Neural cell (in vitro differentiated cells): ENCODE results near the gene HIBADH. TPM values are rescaled to one million over a fixed set of nuclear protein-coding genes. Genes with fewer than 3 reads are reported as not detected.

ENCODE experiments used
- H2AFZ ChIP-seq: fragments of 200-600, 300-800 bp; sonication (generic), shearing (Covaris generic); 2 replicates; pipeline ENCODE4 v1.6.0; 2014; ENCODE audit warnings: low read depth, mild to moderate bottlenecking, antibody characterized with exemption, low read length, moderate library complexity
- H3F3A ChIP-seq: fragments of 200-600 bp; shearing (Covaris generic); 2 replicates; pipeline ENCODE4 v1.6.1; 2016; ENCODE audit warnings: mild to moderate bottlenecking, moderate library complexity, mixed read lengths, antibody characterized with exemption, low read length; ENCODE audit not compliant: insufficient read depth, poor library complexity, severe bottlenecking
- H3K27ac ChIP-seq: fragments of 200-600, 300-800 bp; sonication (generic), shearing (Covaris generic); 2 replicates; pipeline ENCODE4 v1.5.1; 2014; ENCODE audit warnings: mild to moderate bottlenecking, low read length, moderate library complexity
- H3K27me3 ChIP-seq: fragments of 300-800, 200-600 bp; sonication (generic), shearing (Covaris generic); 2 replicates; pipeline ENCODE4 v1.6.0; 2014; ENCODE audit warnings: mild to moderate bottlenecking, low read depth, low read length, moderate library complexity; ENCODE audit not compliant: insufficient read depth
- H3K36me3 ChIP-seq: fragments of 300-800, 200-600 bp; sonication (generic), shearing (Covaris generic); 2 replicates; pipeline ENCODE4 v1.5.1; 2014; ENCODE audit warnings: mild to moderate bottlenecking, antibody characterized with exemption, low read length, moderate library complexity; ENCODE audit not compliant: insufficient read depth
- H3K4me2 ChIP-seq: fragments of 300-800, 200-600 bp; sonication (generic), shearing (Covaris generic); 2 replicates; pipeline ENCODE4 v1.6.0; 2014; ENCODE audit warnings: mild to moderate bottlenecking, low read length
- H3K4me3 ChIP-seq: fragments of 300-800, 200-600 bp; sonication (generic), shearing (Covaris generic); 2 replicates; pipeline ENCODE4 v1.5.1; 2014; ENCODE audit warnings: mild to moderate bottlenecking, low read length, moderate library complexity
- H3K79me2 ChIP-seq: fragments of 200-600 bp; shearing (Covaris generic); replicated peaks from 2 replicates; pipeline ENCODE4 v1.6.0; 2014; ENCODE audit warnings: mild to moderate bottlenecking, low read length, moderate library complexity; ENCODE audit not compliant: insufficient read depth
- H3K9ac ChIP-seq: fragments of 300-800, 200-600 bp; sonication (generic), shearing (Covaris generic); 2 replicates; pipeline ENCODE4 v1.6.1; 2016; ENCODE audit warnings: mild to moderate bottlenecking, low read length, mixed read lengths
- H3K9me2 ChIP-seq: fragments of 200-600 bp; shearing (Covaris generic); 2 replicates; pipeline ENCODE4 v1.6.1; 2016; ENCODE audit warnings: mild to moderate bottlenecking, low read length, mixed read lengths; ENCODE audit not compliant: insufficient read depth
- H3K9me3 ChIP-seq: fragments of 200-600, 300-800 bp; sonication (generic), shearing (Covaris generic); 2 replicates; pipeline ENCODE4 v1.6.1; 2016; ENCODE audit warnings: mild to moderate bottlenecking, mixed run types, low read length, moderate library complexity, mixed read lengths
- H4K20me1 ChIP-seq: fragments of 200-600 bp; shearing (Covaris generic); 2 replicates; pipeline ENCODE4 v1.6.1; 2016; ENCODE audit warnings: mild to moderate bottlenecking, mixed run types; ENCODE audit not compliant: insufficient read depth
- EP300 ChIP-seq: fragments of 450-650 bp; conservative IDR thresholded peaks from 2 replicates; pipeline ENCODE4 v1.6.1; 2014; ENCODE audit warnings: antibody characterized with exemption, mild to moderate bottlenecking, moderate library complexity; ENCODE audit not compliant: poor library complexity, severe bottlenecking
- EZH2 ChIP-seq: fragments of 200-600, 300-800 bp; shearing (Covaris generic), sonication (generic); IDR thresholded peaks from 2 replicates; pipeline ENCODE4 v1.6.1; 2014; ENCODE audit warnings: antibody characterized with exemption, low read length, borderline replicate concordance, mild to moderate bottlenecking; ENCODE audit not compliant: insufficient read depth, poor library complexity, severe bottlenecking
- MXI1 ChIP-seq: fragments of 450-650 bp; conservative IDR thresholded peaks from 2 replicates; pipeline ENCODE4 v1.6.1; 2014; ENCODE audit warnings: antibody characterized with exemption, mild to moderate bottlenecking; ENCODE audit not compliant: poor library complexity, severe bottlenecking
- POLR2AphosphoS5 ChIP-seq: IDR thresholded peaks from 2 replicates; pipeline ENCODE4 v1.6.1; 2012
- RAD21 ChIP-seq: fragments of 450-650 bp; conservative IDR thresholded peaks from 2 replicates; pipeline ENCODE4 v1.6.1; 2014; ENCODE audit warnings: antibody characterized with exemption, mild to moderate bottlenecking, moderate library complexity
- SMC3 ChIP-seq: fragments of 450-650 bp; conservative IDR thresholded peaks from 2 replicates; pipeline ENCODE4 v1.6.1; 2014; ENCODE audit warnings: antibody characterized with exemption, mild to moderate bottlenecking, moderate library complexity; ENCODE audit not compliant: poor library complexity
- TAF1 ChIP-seq: IDR thresholded peaks from 2 replicates; pipeline ENCODE4 v1.6.1; 2012; ENCODE audit warnings: low read depth
- polyA plus RNA-seq: library from polyadenylated mRNA; depleted of rRNA; stranded (reverse); fragments of >200 nt; gene quantifications from 2 replicates; pipeline ENCODE4 v1.2.3, GENCODE V29; 2014
- TF ChIP-seq, protein P1 (sequence below): fragments of 450-650 bp; IDR thresholded peaks from 2 replicates; pipeline ENCODE4 v1.5.1; 2014; ENCODE audit warnings: antibody characterized with exemption, mild to moderate bottlenecking, moderate library complexity; ENCODE audit not compliant: poor library complexity, severe bottlenecking
- TF ChIP-seq, protein P2 (sequence below): IDR thresholded peaks from 2 replicates; pipeline ENCODE4 v1.6.1; 2012; ENCODE audit warnings: borderline replicate concordance

Gene HIBADH
- polyA plus RNA-seq, 1 donor from 2014 or later, result 14.4 TPM

DNA sequence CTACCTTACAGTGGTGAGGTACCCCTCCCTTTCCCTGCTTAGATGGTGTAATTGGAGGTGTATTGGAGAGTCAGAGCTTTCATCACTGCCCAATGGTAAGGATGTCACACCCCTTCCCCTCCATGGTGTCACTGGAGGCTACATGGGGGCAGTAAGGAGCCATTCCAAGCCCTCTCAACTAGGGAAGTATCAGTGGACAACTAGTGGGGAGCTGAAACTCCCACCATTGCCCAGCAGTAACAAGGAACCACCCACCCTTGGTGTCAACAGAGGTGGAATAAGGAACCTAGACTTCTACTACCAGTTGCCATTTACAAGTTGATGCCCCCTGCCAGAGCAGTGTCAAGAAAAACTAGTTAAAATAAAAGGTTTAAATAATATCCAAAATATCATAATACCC, 2.8 kb upstream of the HIBADH start:
- no peaks in the 10 kb centered on the region for H4K20me1 ChIP-seq
- H3K36me3 ChIP-seq, result no peaks in the 10 kb centered on the region

DNA sequence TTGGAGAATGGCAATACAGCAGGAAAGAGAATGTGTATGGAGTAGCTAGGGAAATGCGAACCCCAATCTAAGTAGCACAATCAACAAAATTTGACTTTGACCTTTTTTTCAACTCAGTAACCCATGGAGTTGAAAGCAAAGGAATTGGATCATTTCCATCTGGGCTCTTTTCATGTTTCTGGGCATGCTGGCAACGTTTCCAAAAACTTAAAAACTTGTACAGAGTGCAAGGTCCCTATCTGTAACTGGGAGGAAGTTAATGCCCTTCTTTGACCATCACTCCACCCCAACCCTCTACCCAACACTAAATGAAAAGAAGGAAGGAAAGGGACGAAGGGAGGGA, 1.3 kb upstream of the HIBADH start:
- Histone ChIP-seq H3K27ac (no peak overlapping the region), H4K20me1 (no peaks in the 10 kb centered on the region), H3K36me3 (no peaks in the 10 kb centered on the region), H2AFZ (no peak overlapping the region), H3K79me2 (no peaks in the 10 kb centered on the region), H3F3A (no peaks in the 10 kb centered on the region), H3K9me2 (no peaks in the 10 kb centered on the region), H3K9me3 (no peaks in the 10 kb centered on the region), H3K4me3 (no peak overlapping the region), H3K4me2 (no peak overlapping the region), H3K27me3 (no peaks in the 10 kb centered on the region), H3K9ac (no peak overlapping the region)
- TF ChIP-seq, protein P1, sequence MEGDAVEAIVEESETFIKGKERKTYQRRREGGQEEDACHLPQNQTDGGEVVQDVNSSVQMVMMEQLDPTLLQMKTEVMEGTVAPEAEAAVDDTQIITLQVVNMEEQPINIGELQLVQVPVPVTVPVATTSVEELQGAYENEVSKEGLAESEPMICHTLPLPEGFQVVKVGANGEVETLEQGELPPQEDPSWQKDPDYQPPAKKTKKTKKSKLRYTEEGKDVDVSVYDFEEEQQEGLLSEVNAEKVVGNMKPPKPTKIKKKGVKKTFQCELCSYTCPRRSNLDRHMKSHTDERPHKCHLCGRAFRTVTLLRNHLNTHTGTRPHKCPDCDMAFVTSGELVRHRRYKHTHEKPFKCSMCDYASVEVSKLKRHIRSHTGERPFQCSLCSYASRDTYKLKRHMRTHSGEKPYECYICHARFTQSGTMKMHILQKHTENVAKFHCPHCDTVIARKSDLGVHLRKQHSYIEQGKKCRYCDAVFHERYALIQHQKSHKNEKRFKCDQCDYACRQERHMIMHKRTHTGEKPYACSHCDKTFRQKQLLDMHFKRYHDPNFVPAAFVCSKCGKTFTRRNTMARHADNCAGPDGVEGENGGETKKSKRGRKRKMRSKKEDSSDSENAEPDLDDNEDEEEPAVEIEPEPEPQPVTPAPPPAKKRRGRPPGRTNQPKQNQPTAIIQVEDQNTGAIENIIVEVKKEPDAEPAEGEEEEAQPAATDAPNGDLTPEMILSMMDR, result no peak
- TF ChIP-seq TAF1 (no peak), EP300 (no peak), RAD21 (no peak), POLR2AphosphoS5 (no peak), SMC3 (no peak), MXI1 (no peak), EZH2 (no peak)
- TF ChIP-seq, protein P2, sequence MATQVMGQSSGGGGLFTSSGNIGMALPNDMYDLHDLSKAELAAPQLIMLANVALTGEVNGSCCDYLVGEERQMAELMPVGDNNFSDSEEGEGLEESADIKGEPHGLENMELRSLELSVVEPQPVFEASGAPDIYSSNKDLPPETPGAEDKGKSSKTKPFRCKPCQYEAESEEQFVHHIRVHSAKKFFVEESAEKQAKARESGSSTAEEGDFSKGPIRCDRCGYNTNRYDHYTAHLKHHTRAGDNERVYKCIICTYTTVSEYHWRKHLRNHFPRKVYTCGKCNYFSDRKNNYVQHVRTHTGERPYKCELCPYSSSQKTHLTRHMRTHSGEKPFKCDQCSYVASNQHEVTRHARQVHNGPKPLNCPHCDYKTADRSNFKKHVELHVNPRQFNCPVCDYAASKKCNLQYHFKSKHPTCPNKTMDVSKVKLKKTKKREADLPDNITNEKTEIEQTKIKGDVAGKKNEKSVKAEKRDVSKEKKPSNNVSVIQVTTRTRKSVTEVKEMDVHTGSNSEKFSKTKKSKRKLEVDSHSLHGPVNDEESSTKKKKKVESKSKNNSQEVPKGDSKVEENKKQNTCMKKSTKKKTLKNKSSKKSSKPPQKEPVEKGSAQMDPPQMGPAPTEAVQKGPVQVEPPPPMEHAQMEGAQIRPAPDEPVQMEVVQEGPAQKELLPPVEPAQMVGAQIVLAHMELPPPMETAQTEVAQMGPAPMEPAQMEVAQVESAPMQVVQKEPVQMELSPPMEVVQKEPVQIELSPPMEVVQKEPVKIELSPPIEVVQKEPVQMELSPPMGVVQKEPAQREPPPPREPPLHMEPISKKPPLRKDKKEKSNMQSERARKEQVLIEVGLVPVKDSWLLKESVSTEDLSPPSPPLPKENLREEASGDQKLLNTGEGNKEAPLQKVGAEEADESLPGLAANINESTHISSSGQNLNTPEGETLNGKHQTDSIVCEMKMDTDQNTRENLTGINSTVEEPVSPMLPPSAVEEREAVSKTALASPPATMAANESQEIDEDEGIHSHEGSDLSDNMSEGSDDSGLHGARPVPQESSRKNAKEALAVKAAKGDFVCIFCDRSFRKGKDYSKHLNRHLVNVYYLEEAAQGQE, result no peak

More for the DNA sequence above, 2.8 kb upstream of the HIBADH start:
- TF ChIP-seq EZH2 (no peak), SMC3 (no peak), RAD21 (no peak), POLR2AphosphoS5 (no peak), MXI1 (no peak), TAF1 (no peak), EP300 (no peak)
- TF ChIP-seq, protein P2, result no peak
- TF ChIP-seq, protein P1, result no peak
- Histone ChIP-seq H3F3A (no peaks in the 10 kb centered on the region), H3K9me3 (no peaks in the 10 kb centered on the region), H3K4me2 (no peak overlapping the region), H3K27me3 (no peaks in the 10 kb centered on the region), H3K9me2 (no peaks in the 10 kb centered on the region), H2AFZ (no peak overlapping the region), H3K9ac (no peak overlapping the region), H3K79me2 (no peaks in the 10 kb centered on the region), H3K4me3 (no peak overlapping the region), H3K27ac (no peak overlapping the region)
